CD4-positive, alpha-beta memory T cell (primary cell): ENCODE data around the gene PIK3IP1. TPM values are rescaled to one million over a fixed set of nuclear protein-coding genes. Genes with fewer than 3 reads are reported as not detected.
"Not testable (repeated sequence)": the region's sequence is repeated elsewhere in the genome, so short reads cannot be mapped to it uniquely, and the experiment has no call there.

Experiments used
- CTCF ChIA-PET: fragments of 350-600 bp; sonication (Branson Sonifier 250); formaldehyde crosslinking; loops from one replicate; lab custom pipeline; 2021; ENCODE audit warnings: inconsistent platforms; ENCODE audit not compliant: partially characterized antibody; lab: Charles Lee
- POLR2A ChIA-PET: fragments of 350-600 bp; sonication (Branson Sonifier 250); formaldehyde crosslinking; loops from one replicate; lab custom pipeline; 2021; ENCODE audit not compliant: partially characterized antibody; lab: Charles Lee
- DNase-seq, 5 donors: peaks; one replicate each; pipeline versions ENCODE4 v3.0.0 to v3.0.0-alpha.2; 2020 to 2022; ENCODE audit warnings: mixed read lengths in 1 of 5
- H3K27ac ChIP-seq: one replicate; pipeline ENCODE4 v1.7.0; 2013; ENCODE audit warnings: low read depth, low read length
- H3K27me3 ChIP-seq: 2 replicates; pipeline ENCODE4 v1.7.0; 2013; ENCODE audit warnings: mild to moderate bottlenecking, low read length, moderate library complexity; ENCODE audit not compliant: insufficient read depth
- H3K36me3 ChIP-seq: 2 replicates; pipeline ENCODE4 v1.7.0; 2013; ENCODE audit warnings: mild to moderate bottlenecking, low read length, moderate library complexity; ENCODE audit not compliant: insufficient read depth
- H3K4me1 ChIP-seq: 2 replicates; pipeline ENCODE4 v1.7.0; 2013; ENCODE audit warnings: mild to moderate bottlenecking, low read length, moderate library complexity; ENCODE audit not compliant: insufficient read depth
- H3K4me3 ChIP-seq, 2 donors: one replicate each; pipeline ENCODE4 v1.7.0; 2013; ENCODE audit warnings: low read length in 2 of 2, mild to moderate bottlenecking in 1 of 2
- H3K9me3 ChIP-seq, 2 donors: one replicate each; pipeline ENCODE4 v1.7.0; 2013; ENCODE audit warnings: low read length in 2 of 2, control low read depth in 1 of 2; ENCODE audit not compliant: control insufficient read depth in 1 of 2
- H3K27ac Mint-ChIP-seq, 7 donors: one replicate each; pipeline ENCODE4 v1.8.0; 2020 to 2021; ENCODE audit warnings: mixed read lengths in 7 of 7, mild to moderate bottlenecking in 6 of 7, inconsistent platforms in 3 of 7, moderate library complexity in 3 of 7
- H3K27me3 Mint-ChIP-seq, 2 donors: one replicate each; pipeline ENCODE4 v1.8.0; 2020 to 2021; ENCODE audit warnings: mixed read lengths in 2 of 2
- H3K36me3 Mint-ChIP-seq, 2 donors: one replicate each; pipeline ENCODE4 v1.8.0; 2020 to 2021; ENCODE audit warnings: mixed read lengths in 2 of 2, inconsistent platforms in 1 of 2, mild to moderate bottlenecking in 1 of 2
- H3K4me1 Mint-ChIP-seq, 4 donors: one replicate each; pipeline ENCODE4 v1.8.0; 2020 to 2021; ENCODE audit warnings: mixed read lengths in 4 of 4, mild to moderate bottlenecking in 1 of 4
- H3K4me3 Mint-ChIP-seq, 8 donors: one replicate each; pipeline ENCODE4 v1.8.0; 2020 to 2021; ENCODE audit warnings: mixed read lengths in 8 of 8, mild to moderate bottlenecking in 7 of 8, moderate library complexity in 6 of 8, inconsistent platforms in 3 of 8
- H3K9me3 Mint-ChIP-seq, 8 donors: one replicate each; pipeline ENCODE4 v1.8.0; 2020 to 2021; ENCODE audit warnings: mixed read lengths in 8 of 8, mild to moderate bottlenecking in 5 of 8, inconsistent platforms in 3 of 8, moderate library complexity in 1 of 8
- intact Hi-C: fragments of 100-400 bp; cut with micrococcal nuclease; formaldehyde crosslinking; loops from one replicate; pipeline ENCODE4 v1.15.1; 2023
- polyA plus RNA-seq, 2 donors: library from polyadenylated mRNA; unstranded; fragments of 300-500 nt; fragmentation: Illumina TruSeq; gene quantifications; one replicate each; pipeline ENCODE4 v1.2.3, GENCODE V29; 2021
- total RNA-seq, 2 experiments: library from RNA; stranded (reverse); gene quantifications; one replicate each; pipeline ENCODE4 v1.2.3, GENCODE V29; 2021

Gene PIK3IP1
- total and polyA plus RNA-seq, 4 experiments from 2014 or later: 399 to 473 (median 414) TPM

- no peak for DNase-seq
- intact Hi-C loops: no loop called here
- POLR2A ChIA-PET: interaction anchor here (0.8 to 1.5 kb wide), 4 partner anchors 25 to 54 kb away, joined by 3 to 6 read pairs (median 3); partner anchors contain the start of gene PIK3IP1
Measured at GRCh38 chr22:31327806-31328543, 35.7 kb upstream of the PIK3IP1 start.

DNA sequence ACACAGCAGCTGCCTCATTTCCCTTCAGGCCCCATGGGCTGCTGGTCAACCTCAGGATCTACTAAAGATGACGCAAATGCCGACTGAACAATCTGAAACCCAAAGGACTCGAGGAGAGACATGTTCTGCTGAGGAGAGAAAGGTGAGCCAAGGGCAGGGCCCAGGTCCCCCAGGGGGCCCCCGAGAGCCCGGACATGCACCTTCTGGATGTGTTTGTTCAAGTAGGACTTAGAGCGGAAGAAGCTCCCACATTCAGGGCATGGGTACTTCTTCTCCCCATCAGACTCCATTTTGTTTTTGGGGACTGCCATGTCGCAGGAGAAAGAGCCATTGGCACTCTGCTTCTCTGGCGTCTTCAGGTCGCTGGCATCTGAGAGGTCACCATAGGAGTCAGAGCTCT, 34.6 kb upstream of the PIK3IP1 start:
- ChIA-PET POLR2A (interaction anchor here (0.8 to 1.7 kb wide), 5 partner anchors 24 to 53 kb away, joined by 3 to 6 read pairs (median 3); partner anchors contain the start of gene PIK3IP1), CTCF (interaction anchor here (1.1 to 2.2 kb wide), 3 partner anchors 9 to 54 kb away, joined by 3 to 7 read pairs (median 4); no protein-coding TSS in a partner anchor)
- no peak for DNase-seq
- H3K27me3 Mint-ChIP-seq: no peaks in the 10 kb centered on the region
- no peak overlapping the region for H3K27ac ChIP-seq
- H3K9me3 ChIP-seq: no peaks in the 10 kb centered on the region
- intact Hi-C loops: no loop called here
- peak overlapping the region in 2 of 7 donors; percentile 41 to 57 for H3K27ac Mint-ChIP-seq
- no peaks in the 10 kb centered on the region for H3K4me1 ChIP-seq
- H3K4me3 Mint-ChIP-seq: no peak overlapping the region
- H3K4me1 Mint-ChIP-seq: peaks cover 2 to 14% (median 10%) of the 10 kb centered on the region in 4 donors
- H3K4me3 ChIP-seq: no peak overlapping the region
- H3K36me3 Mint-ChIP-seq: peaks cover 38 to 73% of the 10 kb centered on the region in 2 donors
- no peaks in the 10 kb centered on the region for H3K27me3 ChIP-seq
- H3K36me3 ChIP-seq: peaks cover 50% of the 10 kb centered on the region
- H3K9me3 Mint-ChIP-seq: no peaks in the 10 kb centered on the region

More at GRCh38 chr22:31327806-31328543, 35.7 kb upstream of the PIK3IP1 start:
- Histone ChIP-seq H3K4me1 (no peaks in the 10 kb centered on the region), H3K27me3 (no peaks in the 10 kb centered on the region), H3K4me3 (no peak overlapping the region), H3K36me3 (peaks cover 60% of the 10 kb centered on the region), H3K27ac (no peak overlapping the region), H3K9me3 (no peaks in the 10 kb centered on the region)
- Mint-ChIP-seq H3K27ac (peak overlapping the region in 1 of 7 donors; percentile 27), H3K27me3 (no peaks in the 10 kb centered on the region), H3K4me1 (peaks cover 5 to 14% (median 10%) of the 10 kb centered on the region in 4 donors), H3K4me3 (no peak overlapping the region), H3K9me3 (no peaks in the 10 kb centered on the region), H3K36me3 (peaks cover 40 to 82% of the 10 kb centered on the region in 2 donors)
- CTCF ChIA-PET: interaction anchor here (1.0 to 1.5 kb wide), 2 partner anchors 15 to 31 kb away, joined by 3 to 4 read pairs; no protein-coding TSS in a partner anchor

DNA sequence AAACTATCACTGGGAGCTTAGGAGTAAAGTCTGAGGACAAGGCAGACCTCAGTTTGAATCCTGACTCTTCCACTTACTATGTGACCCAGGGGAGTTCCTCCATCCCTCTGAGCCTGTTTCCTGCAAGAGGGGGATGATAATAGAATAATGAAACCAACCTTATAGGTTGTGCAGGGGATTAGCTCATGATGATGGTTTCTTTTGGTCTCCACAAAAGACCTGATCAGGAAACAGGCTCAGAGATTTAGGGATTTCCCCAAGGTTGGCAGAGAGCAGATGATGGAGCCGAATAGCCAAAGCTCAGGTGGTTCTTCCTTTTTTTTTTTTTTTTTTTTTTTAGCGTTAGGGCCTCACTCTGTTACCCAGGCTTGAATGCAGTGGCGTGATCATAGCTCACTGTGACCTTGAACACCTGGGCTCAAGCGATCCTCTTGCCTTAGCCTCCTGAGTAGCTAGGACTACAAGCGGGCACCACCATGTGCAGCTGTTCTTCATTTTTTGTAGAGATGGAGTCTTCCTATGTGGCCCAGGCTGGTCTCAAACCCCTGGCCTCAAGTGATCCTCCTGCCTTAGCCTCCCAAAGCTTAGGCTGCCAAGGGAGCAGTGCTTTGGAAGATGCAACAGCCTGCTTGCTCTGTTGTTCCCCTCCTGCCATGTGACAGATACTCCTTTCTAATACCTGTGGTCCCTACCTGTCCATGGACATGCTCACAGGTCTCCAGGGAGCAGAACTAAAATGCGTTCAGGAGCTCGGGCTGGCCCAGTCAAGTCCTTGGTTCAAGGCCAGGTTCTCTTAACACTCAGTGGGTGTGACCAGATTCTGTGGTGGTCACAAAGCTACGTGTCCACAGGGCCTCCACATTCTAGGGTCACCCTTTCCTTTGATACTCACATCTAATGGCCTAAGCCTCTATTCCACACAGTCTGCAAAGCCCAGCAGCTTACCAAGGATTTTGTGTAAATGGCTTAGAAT, 31.6 kb upstream of the PIK3IP1 start:
- POLR2A ChIA-PET: interaction anchor here (0.6 to 1.6 kb wide), 4 partner anchors 10 to 34 kb away, joined by 3 to 4 read pairs (median 4); partner anchors contain the start of gene PIK3IP1

GRCh38 chr22:31321421-31321820, 29.1 kb upstream of the PIK3IP1 start:
- Mint-ChIP-seq H3K36me3 (peaks cover 15 to 29% of the 10 kb centered on the region in 2 donors), H3K27me3 (no peaks in the 10 kb centered on the region), H3K27ac (peak overlapping the region in 2 of 7 donors; percentile 0 to 1), H3K4me3 (no peak overlapping the region), H3K4me1 (peaks cover 0 to 9% (median 7%) of the 10 kb centered on the region in 4 donors), H3K9me3 (no peaks in the 10 kb centered on the region)
- H3K27ac ChIP-seq: no peak overlapping the region
- DNase-seq: no peak
- ChIA-PET POLR2A (interaction anchor here (1.0 to 2.5 kb wide), 2 partner anchors 29 to 110 kb away, joined by 3 to 12 read pairs; partner anchors contain the start of genes LIMK2 and PIK3IP1), CTCF (interaction anchor here (1.6 to 2.9 kb wide), 2 partner anchors 8 to 49 kb away, joined by 5 to 19 read pairs; no protein-coding TSS in a partner anchor)
- H3K36me3 ChIP-seq: peaks cover 5% of the 10 kb centered on the region
- H3K27me3 ChIP-seq: no peaks in the 10 kb centered on the region
- no peaks in the 10 kb centered on the region for H3K4me1 ChIP-seq
- intact Hi-C loops: no loop called here
- no peaks in the 10 kb centered on the region for H3K9me3 ChIP-seq
- H3K4me3 ChIP-seq: no peak overlapping the region

More for the DNA sequence above, 31.6 kb upstream of the PIK3IP1 start:
- Histone ChIP-seq H3K27me3 (no peaks in the 10 kb centered on the region), H3K4me1 (no peaks in the 10 kb centered on the region), H3K4me3 (no peak overlapping the region), H3K36me3 (peaks cover 26% of the 10 kb centered on the region), H3K27ac (no peak overlapping the region), H3K9me3 (no peaks in the 10 kb centered on the region)
- intact Hi-C loops: no loop called here
- no peak for DNase-seq
- H3K4me1 Mint-ChIP-seq: peaks cover 0 to 14% (median 8%) of the 10 kb centered on the region in 4 donors
- peak overlapping the region in 4 of 7 donors; percentile 19 to 73 (median 66) for H3K27ac Mint-ChIP-seq
- H3K4me3 Mint-ChIP-seq: no peak overlapping the region
- no peaks in the 10 kb centered on the region for H3K9me3 Mint-ChIP-seq
- no peaks in the 10 kb centered on the region for H3K27me3 Mint-ChIP-seq
- H3K36me3 Mint-ChIP-seq: peaks cover 29 to 49% of the 10 kb centered on the region in 2 donors
- CTCF ChIA-PET: interaction anchor here (0.6 to 2.9 kb wide), 4 partner anchors 10 to 353 kb away, joined by 3 to 19 read pairs (median 4); partner anchors contain the start of gene LIMK2

- H3K4me3 ChIP-seq, H3K9me3 ChIP-seq, H3K27me3 Mint-ChIP-seq, DNase-seq, H3K27me3 ChIP-seq, H3K4me3 Mint-ChIP-seq, H3K27ac ChIP-seq, H3K9me3 Mint-ChIP-seq, H3K36me3 ChIP-seq: not testable (repeated sequence)
- peaks cover 23 to 27% of the 10 kb centered on the region in 2 donors for H3K36me3 Mint-ChIP-seq
- H3K4me1 ChIP-seq: peaks cover 19% of the 10 kb centered on the region
- ChIA-PET POLR2A (interaction anchor here (0.9 to 10.9 kb wide), 8 partner anchors 10 to 344 kb away, joined by 3 to 306 read pairs (median 6); partner anchors contain the start of gene PIK3IP1), CTCF (interaction anchor here (0.9 to 8.2 kb wide), 17 partner anchors 9 to 641 kb away, joined by 3 to 114 read pairs (median 8); partner anchors contain the start of genes LIMK2, PIK3IP1 and SELENOM)
- H3K4me1 Mint-ChIP-seq: peaks cover 4 to 15% (median 12%) of the 10 kb centered on the region in 4 donors
- intact Hi-C loops: loop anchor here (5.0 kb wide), 1 partner anchor 227 kb away; no protein-coding TSS in a partner anchor
- peak overlapping the region in 1 of 7 donors; percentile 60 for H3K27ac Mint-ChIP-seq
Measured at GRCh38 chr22:31314220-31314619, 21.9 kb upstream of the PIK3IP1 start.
